Stimulated activated CD8-positive, alpha-beta memory T cell treated with anti-CD3 and anti-CD28 coated beads, Interleukin-4, amount 100 ng/mL, for 24 hours (primary cell): ENCODE results near the gene PTPRN2.

ENCODE experiments used
- DNase-seq: peaks from one replicate; pipeline ENCODE4 v3.0.0-alpha.2; 2020; ENCODE audit warnings: low read depth

Gene PTPRN2

DNA sequence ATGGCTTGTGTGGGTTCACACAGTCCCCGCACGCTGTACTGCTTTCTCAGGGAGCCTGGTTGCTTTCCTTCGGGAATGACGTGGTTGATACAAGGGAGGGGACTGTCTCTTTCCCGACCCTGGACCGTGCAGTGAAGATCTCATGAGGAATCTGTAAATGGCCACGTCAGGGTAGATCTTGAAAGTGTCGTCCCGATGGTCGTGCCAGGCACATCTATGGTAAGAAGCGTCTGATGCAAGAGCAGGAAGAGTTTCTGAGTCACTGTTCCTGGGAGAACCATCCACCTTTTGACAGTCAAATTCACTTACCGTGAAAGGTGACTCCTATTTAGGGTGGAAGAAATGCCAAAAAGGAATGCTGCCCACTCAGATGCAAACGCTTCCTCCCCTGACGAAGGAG lies 500.4 kb downstream of the PTPRN2 start:
- no peak for DNase-seq

DNA sequence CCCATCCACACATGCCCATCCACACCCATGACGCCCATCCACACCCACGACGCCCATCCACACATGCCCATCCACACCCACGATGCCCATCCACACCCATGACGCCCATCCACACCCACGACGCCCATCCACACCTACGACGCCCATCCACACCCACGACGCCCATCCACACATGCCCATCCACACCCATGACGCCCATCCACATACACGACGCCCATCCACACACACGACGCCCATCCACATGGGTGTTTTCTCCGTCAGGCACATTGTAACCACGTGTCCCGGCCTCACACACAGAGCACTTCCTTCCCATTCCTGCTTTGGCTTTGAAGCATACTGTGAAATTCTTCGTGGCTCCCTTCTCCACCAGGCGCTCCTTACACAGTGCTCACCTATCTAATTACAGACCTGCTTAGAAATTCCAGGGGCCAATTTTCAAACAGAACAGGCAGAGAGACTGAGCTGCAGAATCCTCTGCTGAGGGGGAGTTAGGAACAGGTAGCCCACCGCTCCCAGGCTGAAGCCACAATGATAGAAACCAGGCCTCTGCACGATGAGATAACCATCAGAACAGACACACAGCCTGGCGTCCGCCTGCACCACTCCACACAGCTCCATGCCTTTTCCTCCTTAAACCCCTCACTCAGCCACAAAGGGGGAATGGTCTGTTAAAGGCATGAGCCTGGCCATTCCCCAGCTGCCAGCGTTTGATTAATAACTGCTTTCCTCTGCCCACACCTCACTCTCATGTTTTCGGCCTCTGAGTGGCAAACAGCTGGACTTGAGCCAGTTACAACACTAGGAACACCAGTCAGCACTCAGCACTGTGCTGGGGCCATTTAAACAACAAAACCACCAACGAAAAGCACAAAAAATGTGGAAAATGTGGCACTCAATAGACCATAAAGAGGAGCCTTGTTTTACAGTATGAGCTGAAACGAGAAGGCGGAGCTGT lies 501.6 kb downstream of the PTPRN2 start:
- no peak for DNase-seq

DNA sequence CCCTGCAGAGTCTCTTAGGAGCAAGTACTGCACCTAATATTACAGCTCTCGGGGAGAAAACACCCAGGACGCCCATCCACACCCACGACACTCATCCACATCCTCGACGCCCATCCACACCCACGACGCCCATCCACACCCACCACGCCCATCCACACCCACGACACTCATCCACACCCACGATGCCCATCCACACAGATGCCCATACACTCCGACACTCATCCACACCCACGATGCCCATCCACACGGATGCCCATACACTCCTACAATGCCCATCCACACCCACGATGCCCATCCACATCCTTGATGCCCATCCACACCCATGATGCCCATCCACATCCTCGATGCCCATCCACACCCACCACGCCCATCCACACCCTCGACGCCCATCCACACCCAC lies 503.1 kb downstream of the PTPRN2 start:
- no peak for DNase-seq

DNA sequence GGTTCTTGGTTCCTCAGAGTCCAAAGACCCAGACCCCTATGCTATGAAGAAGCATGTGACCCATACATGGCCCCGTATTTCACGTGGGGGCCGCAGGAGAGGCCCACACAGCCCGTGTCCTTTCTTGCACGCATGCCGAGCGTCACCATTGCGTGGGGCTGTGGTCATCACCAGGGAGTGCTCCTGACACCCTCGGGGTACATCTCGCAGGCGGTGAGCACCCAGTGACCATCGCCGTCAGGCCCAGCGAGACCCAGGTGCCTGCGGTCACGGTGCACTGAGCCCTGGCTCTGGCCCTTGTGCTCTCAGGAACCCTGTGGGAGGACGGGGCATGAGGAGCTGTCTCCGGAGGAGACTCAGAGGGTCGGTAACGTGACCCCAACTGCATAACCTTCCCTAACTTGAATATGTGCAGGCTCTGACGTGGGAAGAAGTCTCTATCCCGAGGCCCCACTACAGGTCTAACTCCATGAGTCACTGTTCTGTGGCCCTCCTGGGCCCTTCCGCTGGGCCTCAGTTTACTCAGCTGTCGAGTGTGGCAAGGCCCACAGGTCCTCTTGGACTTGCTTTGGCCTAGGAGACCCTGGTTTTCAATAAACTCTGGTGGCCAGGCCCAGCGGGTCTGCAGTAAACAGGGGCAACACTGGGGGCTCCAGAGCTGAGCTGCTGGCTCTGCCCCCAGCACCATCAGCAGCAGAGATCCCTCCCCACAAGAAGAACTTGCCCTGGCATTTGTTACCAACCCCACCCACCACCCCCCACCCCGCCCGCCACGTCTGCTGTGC lies 503.9 kb downstream of the PTPRN2 start:
- DNase-seq, result no peak

DNA sequence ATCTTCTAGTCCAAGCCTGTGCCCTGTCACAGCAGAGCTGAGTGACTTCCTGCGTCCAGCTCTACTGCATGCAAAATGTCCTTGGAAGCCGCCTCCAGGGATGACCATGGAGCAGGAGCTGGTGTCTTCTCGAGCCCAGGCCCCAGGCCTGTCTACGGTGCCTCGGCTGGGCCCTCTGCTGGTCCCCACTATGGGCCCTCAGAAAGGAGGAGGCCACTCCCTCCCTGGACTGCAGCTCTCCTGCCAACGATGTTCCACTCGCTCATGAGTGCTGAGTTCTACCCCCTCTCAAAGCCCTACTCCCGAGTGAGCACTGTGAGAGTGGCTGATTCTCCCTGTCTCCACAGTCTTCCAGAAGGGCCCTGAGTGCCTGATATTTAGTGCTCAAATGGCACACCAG lies 504.9 kb downstream of the PTPRN2 start:
- no peak for DNase-seq

DNA sequence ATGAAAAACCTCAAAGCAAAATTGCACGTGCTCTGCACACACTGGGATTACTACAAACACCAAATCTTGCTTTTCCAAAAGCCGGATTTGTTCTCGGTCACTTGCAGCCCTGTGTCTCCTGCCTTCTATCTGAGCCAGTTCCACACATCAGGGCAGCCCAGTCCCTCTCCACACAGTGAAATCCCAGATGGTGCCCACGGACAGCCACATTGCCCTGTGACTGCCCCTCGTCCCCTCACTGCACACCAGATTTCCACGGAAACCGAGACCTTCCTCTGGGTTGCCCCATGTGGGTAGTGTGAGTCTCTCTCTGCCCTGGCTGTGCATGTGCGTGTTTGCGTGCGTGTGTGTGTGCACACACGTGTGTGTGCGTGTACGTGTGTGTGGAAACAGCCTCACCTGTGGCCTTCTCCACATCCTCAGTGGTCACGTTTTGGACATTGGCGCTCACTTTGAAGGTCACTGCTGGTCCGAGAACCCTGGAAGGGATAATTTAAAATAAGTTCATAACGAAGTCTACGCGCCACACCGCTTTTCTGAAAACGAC lies 506.7 kb downstream of the PTPRN2 start:
- DNase-seq, result no peak

DNA sequence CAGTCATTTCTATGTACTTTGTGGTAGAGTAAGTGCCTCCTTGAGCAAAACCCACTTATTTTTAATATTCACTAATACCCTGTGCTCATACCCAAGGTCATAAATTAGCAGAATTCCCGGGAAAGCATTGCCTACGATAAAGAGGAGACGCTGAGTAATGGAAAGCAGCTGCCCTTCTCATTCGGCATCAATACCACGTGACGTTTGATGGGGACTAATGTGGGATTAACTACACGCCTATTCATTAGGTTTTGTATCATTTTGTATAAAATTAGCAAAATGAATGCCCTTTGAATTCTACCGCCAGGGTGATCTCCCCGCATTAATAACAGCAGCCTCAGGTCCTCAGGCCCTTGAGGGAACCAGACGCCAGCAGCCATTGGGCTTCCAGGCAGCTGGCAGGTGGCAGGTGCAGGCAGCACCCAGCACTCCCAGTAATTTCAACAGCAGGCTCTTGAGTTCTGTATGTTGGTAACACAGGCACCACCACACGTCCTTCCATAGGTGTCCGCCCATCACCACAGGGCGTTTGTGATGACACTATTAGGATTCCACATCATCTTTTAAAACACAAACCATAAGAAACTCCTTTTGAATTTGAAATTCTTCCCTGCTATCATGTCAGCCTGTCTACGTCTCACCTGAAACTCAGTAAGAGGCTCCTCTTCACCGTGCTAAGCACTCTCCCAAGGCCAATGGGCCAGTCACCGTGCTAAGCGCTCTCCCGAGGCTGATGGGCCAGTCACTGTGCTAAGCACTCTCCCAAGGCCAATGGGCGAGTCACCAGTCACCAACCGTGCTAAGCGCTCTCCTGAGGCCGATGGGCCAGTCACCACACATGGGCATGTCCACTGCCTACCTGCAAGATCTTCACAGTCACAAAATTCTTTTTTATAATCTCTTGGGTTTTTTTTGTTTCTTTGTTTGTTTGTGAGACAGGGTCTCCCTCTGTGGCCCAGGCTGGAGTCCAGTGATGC lies 509.4 kb downstream of the PTPRN2 start:
- no peak for DNase-seq

DNA sequence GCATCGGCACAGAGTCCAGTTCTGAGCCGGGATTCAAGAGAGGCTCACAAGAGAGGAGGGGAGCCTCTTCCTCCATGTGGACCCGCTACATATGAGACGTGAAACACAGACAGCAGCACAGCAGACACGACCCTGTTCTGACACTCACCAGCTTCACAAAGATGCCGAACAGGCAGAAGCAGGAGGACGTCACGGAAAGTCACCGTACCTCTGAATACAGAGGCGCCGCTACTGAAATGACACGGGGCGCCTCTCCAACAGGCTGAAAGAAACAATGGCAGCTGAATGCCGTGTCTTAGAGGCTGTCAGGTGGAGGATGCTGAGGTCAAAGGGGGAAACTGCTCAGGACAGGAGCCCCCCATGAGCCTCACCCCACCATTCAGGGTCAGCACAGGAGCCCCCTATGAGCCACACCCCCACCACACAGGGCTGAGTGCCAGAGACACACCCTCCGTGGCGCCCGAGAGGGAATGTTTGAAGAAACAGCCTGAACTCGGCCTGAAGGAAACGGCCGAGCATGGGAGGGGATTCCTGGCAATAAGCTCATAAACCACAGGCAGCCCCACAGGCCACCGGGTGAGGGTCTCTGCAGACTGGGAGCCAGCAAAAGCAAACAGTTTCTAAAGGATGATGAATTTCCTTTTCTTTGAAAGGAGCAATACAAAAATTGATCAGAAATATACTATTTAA lies 510.3 kb downstream of the PTPRN2 start:
- no peak for DNase-seq

DNA sequence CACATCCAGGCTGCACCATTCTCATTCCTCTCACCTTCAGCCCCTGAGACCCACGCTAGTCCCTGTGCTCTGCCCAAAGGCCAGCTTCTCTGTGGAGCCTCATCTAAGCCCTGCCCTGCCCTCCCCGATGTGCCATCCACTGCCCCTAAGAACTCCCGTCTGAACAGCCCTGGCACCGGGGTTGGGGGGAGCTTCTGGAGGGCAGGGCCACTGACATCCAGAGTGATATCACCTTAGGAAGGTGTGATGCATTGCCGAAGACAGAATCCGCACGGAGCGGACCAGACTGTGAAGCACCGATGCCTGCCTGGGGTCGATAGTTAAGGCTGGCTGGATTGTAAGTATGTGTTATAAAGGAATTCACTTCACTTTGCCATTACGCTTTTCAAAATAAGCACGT lies 511.0 kb downstream of the PTPRN2 start:
- no peak for DNase-seq

DNA sequence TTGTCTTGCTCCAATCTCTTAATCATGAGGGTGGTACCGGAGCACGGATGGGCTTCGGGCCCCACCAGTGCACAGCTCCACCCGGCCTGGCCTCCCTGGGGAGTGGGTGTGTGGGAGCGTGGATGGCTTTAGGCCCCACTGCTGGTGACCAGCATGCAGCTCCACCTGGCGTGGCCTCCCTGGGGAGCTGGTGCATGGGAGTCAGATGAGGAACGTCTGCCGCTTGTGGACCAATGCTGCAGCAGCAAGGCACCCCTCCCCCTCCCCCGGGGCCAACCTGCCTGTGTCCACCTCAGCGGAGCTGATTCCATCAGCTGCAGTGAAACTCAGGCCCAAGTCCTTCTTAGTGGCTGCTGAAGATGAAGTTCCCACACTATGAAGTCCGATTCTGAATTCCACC lies 511.4 kb downstream of the PTPRN2 start:
- DNase-seq, result no peak

DNA sequence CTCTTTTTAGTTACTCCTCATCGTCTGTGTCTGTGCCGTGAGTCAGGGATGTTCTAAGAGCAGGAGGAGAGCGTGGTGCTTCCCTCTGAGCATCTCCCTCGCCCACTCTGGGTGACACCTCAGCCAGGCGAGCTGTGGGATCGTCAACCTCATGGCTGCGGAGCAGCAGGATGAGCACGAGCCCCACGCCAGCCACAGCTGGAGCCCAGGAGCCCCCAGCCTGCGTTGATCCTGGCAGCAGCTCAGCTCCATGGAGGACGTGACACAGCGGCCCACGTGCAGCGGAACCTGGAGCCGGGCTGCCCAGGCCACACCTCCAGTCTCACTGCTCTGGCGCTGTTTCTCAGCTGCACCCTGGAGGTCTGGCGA lies 512.0 kb downstream of the PTPRN2 start:
- DNase-seq, result no peak

DNA sequence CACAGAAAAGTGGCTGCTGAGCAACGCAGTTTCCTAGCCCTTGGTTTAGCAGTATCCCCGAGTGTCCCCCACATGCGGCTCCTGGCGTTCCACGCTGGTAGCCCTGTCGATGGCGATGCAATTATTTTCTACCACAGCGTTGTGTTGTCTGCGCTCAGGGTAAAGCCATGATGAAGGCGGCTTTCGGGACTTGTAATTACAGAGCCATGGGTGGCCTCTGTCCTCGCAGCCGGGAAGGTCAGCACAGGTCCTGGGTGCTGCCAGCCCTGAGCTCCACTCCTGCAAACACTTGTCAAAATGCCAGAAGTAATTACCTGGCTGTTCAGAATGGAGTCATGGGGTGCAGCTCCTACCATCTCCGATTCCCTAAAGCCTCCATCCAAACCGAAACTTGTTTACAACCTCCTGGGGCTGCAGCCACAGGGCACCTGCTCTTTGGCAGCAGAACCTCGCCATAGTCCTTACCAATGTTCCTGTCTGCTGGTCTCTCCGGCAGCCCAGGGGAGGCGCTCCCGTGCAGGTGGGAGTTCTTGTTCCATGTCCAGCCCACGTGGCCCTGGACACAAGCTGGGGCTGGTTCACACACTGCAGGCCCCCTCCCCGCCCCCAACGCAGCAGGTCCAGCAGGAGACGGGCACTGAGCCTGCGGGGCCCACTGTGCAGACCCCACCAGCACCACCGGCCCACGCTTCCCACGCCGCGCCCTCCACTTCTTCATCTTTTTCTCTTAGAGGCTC lies 512.6 kb downstream of the PTPRN2 start:
- no peak for DNase-seq

DNA sequence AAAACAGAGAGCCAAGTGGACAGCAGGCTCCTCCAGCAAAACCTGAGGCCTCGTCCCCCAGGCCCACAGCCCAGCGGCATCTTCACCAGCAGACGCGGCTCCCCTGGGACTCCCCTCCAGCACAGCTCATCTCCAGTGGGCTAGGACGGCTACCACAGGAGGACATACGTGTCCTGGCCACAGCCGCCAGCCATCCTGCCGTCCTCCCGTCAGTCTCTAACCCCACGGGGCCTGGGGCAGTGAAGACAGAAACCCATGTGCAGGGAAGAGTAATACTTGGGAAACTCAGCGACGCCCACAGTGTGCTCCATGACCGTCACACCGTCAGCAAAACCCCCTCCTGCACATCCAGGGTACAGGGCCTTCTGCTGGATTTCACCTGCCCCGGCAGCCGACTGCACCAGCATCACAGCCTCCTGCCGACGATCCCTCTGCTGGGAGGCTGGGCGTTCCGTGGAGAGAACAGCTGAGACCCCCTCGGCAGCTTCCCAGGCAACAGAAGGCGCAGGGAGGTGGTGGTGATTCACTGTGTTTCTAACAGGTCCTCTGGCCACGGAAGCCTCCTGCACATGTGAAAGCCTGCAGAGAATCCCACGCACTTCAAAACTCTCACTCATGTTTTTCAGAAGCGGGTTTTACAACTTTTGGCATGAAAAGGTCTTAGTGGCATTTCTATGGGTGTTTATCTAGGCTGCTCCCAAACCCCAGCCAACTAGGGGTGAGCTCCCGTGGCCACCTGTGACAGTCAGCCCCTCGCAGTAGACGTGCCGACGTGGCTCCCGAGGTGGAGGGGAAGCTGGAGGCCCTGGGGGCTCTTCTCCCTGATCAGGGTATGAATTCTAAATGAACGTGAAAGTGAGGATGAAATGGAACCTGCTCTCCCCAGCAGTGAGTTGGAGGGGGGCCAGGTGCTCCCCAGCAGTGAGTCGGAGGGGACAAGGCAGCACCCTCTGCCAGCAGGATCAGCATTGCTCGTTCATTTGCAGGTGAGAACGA lies 513.5 kb downstream of the PTPRN2 start:
- DNase-seq, result no peak

DNA sequence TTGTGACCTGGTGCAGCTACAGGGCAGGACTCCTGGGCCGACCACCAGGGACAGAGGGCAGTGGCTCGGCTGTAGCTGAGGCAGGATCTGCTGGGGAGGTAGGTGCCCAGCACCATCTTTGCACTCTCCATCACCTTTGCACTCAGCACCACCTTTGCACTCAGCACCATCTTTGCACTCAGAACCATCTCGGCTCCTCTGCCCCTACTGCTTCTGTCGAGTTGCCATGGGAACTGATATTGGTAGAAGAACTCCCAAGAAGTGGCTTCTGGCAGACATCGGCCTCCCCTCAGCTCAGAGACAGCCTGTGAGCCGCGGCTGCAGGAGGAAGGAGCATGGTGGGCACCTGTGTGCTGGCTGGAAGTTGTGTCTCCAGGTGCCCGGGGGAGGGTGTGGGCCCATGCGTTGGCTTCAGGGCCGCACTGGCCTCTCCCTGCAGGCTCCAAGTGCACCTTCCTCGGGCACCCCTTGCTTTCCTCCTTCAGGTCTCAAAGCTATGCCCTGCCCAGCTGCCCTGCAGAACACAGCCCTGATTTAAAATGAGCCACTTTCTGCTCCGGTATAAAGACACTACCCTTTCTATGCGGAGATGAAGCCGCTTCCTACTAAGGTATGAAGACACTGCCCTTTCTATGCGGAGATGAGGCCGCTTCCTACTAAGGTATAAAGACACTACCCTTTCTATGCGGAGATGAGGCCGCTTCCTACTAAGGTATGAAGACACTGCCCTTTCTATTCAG lies 514.5 kb downstream of the PTPRN2 start:
- DNase-seq, result no peak

DNA sequence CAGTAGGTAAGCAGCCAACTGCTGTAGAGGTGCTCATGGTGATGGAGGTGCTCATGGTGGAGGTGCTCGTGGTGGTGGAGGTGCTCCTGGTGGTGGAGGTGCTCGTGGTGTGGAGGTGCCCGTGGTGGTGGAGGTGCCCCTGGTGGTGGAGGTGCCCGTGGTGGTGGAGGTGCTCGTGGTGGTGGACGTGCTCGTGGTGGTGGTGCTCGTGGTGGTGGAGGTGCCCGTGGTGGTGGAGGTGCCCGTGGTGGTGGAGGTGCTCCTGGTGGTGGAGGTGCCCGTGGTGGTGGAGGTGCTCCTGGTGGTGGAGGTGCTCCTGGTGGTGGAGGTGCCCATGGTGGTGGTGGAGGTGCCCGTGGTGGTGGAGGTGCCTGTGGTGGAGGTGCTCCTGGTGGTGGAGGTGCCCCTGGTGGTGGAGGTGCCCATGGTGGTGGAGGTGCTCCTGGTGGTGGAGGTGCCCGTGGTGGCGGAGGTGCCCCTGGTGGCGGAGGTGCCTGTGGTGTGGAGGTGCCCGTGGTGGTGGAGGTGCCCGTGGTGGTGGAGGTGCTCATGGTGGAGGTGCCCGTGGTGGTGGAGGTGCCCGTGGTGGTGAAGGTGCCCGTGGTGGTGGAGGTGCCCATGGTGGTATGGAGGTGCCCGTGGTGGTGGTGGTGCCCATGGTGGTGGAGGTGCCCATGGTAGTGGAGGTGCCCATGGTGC lies 517.3 kb downstream of the PTPRN2 start:
- DNase-seq, result no peak

DNA sequence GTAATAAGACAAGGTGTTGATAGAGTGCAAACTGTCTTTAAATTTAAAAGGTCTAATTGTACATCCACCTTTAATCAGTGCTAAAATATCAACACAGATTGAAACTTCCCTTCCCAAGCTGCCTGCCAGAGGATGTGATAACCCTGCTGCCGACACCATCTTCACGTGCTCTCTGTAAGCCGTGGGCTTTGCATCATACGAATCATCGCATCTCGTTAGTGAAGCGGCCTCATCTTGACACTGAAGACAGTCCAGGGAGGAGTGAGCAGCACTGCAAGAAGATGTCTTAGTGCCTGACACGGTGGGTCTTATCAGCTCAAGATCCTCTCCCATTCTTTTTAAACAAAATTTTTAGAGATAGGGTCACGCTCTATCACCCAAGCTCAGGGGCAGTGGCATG lies 518.8 kb downstream of the PTPRN2 start:
- no peak for DNase-seq

DNA sequence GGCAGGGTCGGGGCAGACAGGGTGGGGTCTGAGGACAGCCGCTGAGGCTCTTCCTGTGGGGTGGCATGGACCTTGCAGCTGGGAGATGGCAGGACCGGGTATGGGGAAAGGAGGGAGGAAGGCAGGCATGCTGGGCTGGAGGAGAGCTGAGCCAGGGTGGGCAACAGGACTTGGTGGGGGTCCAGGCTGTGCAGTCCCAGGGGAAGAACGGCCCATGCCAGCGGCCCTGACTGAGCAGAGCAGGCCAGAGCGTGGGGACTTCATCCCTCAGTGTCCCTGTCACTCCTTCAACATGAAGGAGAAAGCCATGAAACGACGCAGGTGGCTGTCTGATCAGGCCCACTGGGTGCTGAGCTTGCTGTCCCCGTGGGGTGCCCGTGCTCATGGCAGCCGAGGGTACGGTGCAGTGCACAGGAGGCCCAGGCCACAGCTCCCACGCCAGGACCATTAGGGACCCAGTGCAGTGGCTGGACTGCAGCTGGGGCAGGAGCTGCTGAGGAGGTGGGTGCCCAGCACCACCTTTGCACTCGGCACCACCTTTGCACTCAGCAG lies 519.6 kb downstream of the PTPRN2 start:
- DNase-seq, result no peak
